GM18526 (cell line): ENCODE measurements around the gene SAMM50.

ENCODE experiments used
- POLR2A ChIP-seq: IDR thresholded peaks from 3 replicates; pipeline ENCODE4 v1.6.1; 2011; ENCODE audit not compliant: insufficient read length; ENCODE audit errors: extremely low read depth

SAMM50 gene

DNA sequence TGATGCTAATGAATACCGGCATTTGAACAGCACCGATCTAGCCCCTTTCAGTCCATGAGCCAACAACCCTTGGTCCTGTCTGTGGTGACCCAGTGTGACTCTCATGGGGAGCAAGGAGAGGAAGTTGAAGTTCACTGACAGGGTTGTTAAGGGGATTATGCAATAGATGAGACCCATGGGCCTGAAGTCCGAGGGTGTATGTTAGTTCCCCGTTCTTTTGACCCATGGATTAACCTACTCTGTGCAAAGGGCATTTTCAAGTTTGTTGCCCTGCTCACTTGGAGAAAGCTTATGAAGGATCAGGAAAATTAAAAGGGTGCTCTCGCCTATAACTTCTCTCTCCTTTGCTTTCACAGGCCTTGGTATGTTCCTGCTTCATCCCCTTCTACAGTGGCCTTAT lies 26.8 kb upstream of the SAMM50 start:
- no peak for TF ChIP-seq POLR2A

- TF ChIP-seq POLR2A, result no peak
Observed at GRCh38 chr22:43928908-43929307, 26.3 kb upstream of the SAMM50 start.

DNA sequence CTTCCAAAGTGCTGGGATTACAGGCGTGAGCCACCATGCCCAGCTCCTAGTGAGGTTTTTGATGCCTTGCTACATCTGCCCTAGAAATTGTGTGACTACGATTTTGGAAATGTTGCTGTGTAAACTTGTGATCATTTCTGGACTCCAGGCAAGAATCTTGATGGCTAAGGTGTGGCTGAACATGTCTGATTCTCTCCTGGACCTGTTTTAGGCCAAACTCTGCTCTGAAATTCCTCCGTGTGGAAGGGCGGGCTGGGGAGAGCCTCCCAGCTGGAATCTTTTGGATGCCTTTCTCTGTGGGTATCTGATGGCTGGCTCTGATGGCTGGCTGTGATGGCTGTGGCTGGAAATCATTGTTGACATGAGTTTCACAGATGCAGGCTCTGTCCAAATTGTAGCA lies 23.5 kb upstream of the SAMM50 start:
- TF ChIP-seq POLR2A, result no peak

GRCh38 chr22:43941449-43941848 lies 13.8 kb upstream of the SAMM50 start:
- no peak for TF ChIP-seq POLR2A

GRCh38 chr22:43944670-43945430 lies 10.4 kb upstream of the SAMM50 start:
- TF ChIP-seq POLR2A, result no peak

DNA sequence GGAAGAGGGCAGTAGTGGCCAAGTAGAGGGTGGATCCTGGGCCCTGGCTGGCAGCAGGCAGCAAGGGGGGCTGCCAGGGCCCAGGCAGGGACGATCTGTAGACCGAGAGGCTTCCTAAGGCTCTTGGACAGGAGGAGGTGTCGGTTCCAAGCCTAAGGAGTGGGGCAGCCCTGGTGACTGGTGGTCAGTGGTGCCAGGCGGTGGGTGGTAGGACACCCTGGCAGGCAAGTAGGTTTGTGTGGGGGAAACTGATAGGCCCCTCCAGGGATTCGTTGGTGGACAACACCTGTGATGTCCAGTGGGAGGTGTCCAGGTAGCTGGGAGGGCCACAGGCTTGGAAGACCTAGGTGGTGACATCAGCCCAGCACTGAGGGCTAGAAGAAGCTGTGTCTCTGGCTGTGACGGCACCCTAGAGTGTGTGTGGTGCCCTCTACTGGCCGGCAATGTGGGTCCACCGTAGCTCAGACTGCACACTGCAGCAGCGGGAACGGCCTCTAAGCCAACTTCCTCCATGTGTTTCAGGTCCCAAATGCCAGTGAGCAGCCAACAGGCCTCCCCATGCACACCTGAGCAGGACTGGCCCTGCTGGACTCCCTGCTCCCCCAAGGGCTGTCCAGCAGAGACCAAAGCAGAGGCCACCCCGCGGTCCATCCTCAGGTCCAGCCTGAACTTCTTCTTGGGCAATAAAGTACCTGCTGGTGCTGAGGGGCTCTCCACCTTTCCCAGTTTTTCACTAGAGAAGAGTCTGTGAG lies 9.4 kb upstream of the SAMM50 start:
- no peak for TF ChIP-seq POLR2A

GRCh38 chr22:43946384-43946667 lies 8.9 kb upstream of the SAMM50 start:
- TF ChIP-seq POLR2A, result no peak

- TF ChIP-seq POLR2A, result no peak
Observed at GRCh38 chr22:43948836-43949406, 6.3 kb upstream of the SAMM50 start.

GRCh38 chr22:43951391-43951790 lies 3.9 kb upstream of the SAMM50 start:
- no peak for TF ChIP-seq POLR2A

DNA sequence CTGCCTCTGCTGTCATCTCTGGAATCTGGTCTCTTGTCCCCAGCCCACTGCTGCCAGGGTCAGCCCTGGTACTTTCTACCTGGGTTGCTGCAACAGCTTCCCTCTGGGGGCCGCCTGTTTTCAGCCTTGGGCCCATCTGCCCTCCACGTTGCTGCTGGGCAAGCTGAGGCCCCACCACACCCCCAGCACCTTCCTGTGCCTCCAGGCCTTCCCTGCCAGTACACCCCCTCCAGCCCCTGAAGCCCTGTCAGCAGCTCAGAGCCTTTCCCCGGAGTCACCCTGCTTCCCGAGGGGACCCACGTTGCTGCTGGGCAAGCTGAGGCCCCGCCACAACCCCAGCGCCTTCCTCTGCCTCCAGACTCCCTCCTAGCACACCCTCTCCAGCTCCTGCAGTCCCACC lies 3.3 kb upstream of the SAMM50 start:
- TF ChIP-seq POLR2A, result no peak

- TF ChIP-seq POLR2A, result no peak
Observed at GRCh38 chr22:43953988-43954785, 1.1 kb upstream of the SAMM50 start.

DNA sequence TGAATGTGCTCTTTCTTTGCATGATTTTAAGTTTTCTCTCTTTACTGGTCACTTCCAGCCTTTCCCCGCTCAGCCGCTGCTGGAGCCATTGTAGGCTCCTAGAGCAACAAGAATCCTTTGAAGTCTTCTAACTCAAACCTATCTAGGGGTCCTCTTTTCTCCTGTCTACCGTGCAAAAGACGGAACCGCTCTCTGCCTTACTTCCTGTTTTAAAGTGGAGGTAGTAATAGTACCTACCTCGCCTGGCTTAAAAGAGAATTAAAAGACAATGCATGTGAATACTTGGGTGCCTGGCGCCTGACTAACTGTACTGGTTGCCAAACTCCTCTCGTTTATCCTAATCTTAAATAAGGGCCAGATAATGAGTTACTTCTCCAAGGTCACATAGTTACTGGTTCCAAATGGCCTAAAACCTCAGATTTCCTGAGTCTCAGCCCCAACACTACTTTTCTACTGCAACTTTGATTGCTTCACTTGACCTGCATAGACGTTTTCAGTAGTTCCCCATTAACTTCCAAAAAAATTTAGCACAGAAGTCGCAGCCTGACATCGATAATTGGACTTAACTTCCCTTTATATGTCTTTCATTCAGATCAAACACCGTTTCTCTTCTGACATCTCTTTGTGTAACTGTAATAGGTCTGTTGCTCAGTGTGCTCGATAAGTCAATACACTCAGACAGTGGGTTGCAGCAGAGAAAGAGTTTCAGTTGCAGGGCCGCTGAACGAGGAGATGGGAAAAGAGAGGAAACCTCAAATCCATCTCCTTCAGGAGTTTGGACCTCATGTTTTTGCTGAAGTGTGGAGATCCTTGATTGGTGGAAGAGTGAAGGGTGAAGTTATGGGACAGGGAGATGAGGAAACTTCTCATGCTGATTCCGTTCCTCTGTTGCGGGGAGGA lies 891 bp downstream of the SAMM50 start:
- TF ChIP-seq POLR2A, result no peak

GRCh38 chr22:43956805-43957463 lies 1.7 kb downstream of the SAMM50 start:
- no peak for TF ChIP-seq POLR2A

DNA sequence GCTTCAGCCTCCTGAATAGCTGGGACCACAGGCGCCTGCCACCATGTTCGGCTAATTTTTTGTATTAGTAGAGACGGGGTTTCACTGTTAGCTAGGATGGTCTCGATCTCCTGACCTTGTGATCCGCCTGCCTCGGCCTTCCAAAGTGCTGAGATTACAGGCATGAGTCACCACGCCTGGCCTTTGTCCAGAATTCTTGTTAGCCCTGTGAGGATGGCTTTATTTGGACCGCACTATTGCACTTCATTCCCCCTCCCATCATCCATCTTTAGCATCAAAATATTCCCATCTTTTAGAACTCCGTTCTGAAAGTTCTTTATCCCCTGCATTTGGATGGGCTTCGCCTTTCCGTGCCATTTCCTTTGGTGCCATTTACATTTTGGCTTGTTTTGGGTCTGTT lies 2.6 kb downstream of the SAMM50 start:
- TF ChIP-seq POLR2A, result no peak

GRCh38 chr22:43964314-43964857 lies 9.1 kb downstream of the SAMM50 start:
- no peak for TF ChIP-seq POLR2A
